Measurements from ENCODE around the gene BMPR1A.

BMPR1A gene

DNA sequence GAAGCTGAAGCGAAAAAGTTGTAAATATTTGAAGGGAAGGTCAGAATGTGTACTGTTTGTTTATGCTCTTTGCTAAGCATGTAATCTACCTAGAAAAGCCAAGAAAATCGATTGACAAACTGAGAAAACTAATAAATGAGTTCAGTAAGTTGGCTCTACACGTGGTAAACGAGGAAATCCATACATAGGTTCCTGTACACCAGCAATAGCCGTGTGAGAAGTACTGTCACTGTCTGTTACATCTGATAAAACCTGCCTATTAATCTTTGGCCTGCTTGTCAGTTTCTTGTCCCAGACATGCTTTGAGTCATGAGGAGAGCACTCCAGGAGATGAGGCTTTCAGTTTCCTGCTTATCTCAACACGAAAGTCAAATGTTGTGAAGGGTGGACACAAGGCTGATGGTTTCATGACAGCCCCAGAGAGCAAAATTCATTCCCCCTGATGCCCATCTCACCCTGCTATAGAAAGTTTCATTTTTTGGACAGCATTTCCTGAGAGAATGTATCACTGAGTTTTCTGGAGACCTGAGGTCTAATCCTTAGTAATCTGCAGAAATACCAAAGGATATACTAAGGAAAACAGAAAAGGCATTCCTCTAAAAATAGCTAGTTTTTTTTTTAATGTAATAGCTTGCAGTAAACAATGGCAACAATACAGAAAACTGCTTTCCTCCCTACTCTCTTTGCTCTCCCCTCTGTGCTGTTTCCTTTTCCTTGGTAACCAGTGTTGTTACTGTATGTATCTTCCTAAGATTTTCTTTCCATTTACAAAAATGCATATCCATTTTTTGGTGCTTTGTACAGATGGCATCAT is 18.8 kb downstream of the BMPR1A start:
- peaks cover 33% of the 10 kb centered on the region for H3K79me2 ChIP-seq (ENCODE audit: low read length)
- TF ChIP-seq EZH2phosphoT487 (IDR thresholded peaks at IDR 0.05; ENCODE audit: low read depth), result no peak
- TF ChIP-seq, protein P1, sequence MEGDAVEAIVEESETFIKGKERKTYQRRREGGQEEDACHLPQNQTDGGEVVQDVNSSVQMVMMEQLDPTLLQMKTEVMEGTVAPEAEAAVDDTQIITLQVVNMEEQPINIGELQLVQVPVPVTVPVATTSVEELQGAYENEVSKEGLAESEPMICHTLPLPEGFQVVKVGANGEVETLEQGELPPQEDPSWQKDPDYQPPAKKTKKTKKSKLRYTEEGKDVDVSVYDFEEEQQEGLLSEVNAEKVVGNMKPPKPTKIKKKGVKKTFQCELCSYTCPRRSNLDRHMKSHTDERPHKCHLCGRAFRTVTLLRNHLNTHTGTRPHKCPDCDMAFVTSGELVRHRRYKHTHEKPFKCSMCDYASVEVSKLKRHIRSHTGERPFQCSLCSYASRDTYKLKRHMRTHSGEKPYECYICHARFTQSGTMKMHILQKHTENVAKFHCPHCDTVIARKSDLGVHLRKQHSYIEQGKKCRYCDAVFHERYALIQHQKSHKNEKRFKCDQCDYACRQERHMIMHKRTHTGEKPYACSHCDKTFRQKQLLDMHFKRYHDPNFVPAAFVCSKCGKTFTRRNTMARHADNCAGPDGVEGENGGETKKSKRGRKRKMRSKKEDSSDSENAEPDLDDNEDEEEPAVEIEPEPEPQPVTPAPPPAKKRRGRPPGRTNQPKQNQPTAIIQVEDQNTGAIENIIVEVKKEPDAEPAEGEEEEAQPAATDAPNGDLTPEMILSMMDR (IDR thresholded peaks at IDR 0.05; ENCODE audit: low read depth, low read length), result no peak
- H3K4me1 ChIP-seq (ENCODE audit: low read length), result no peaks in the 10 kb centered on the region
- H2AFZ ChIP-seq (ENCODE audit: low read depth, low read length), result no peak overlapping the region
- H3K4me3 ChIP-seq (ENCODE audit: low read length), result no peak overlapping the region
- no peaks in the 10 kb centered on the region for H3K9me3 ChIP-seq (ENCODE audit: insufficient read depth, low read length)
- no peaks in the 10 kb centered on the region for H3K27me3 ChIP-seq (ENCODE audit: low read depth, low read length)
- H4K20me1 ChIP-seq (ENCODE audit: insufficient read depth, low read length), result peaks cover 9% of the 10 kb centered on the region; the same call in 1 of the 2 replicates
- no peak overlapping the region for H3K4me2 ChIP-seq (ENCODE audit: low read length)
- H3K36me3 ChIP-seq (replicated peaks; ENCODE audit: low read depth, low read length), result no peaks in the 10 kb centered on the region
- H3K9ac ChIP-seq (ENCODE audit: low read length), result no peak overlapping the region
- H3K27ac ChIP-seq (ENCODE audit: low read length), result no peak overlapping the region

DNA sequence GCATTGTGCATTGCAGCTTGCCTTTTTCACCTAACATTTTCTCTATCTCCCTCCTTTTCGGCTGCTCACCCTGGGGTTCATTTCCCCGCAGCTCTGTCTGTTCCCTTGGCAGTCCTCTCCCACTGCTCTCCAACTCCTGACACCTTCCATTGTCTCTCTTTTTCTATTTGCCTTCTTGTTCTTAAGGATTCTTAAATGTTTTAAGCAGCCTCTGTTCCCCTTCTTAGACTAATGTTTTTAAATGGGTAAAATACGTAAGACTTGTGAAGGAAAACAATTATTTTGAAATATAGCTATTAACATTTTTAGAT is 19.4 kb downstream of the BMPR1A start:
- peaks cover 4% of the 10 kb centered on the region; the same call in 1 of the 2 replicates for H4K20me1 ChIP-seq (ENCODE audit: insufficient read depth, low read length)
- no peak overlapping the region for H3K9ac ChIP-seq (ENCODE audit: low read length)
- no peaks in the 10 kb centered on the region for H3K4me1 ChIP-seq (ENCODE audit: low read length)
- no peak overlapping the region for H3K4me3 ChIP-seq (ENCODE audit: low read length)
- H3K4me2 ChIP-seq (ENCODE audit: low read length), result no peak overlapping the region
- H3K27me3 ChIP-seq (ENCODE audit: low read depth, low read length), result no peaks in the 10 kb centered on the region
- H2AFZ ChIP-seq (ENCODE audit: low read depth, low read length), result no peak overlapping the region
- H3K27ac ChIP-seq (ENCODE audit: low read length), result no peak overlapping the region
- no peaks in the 10 kb centered on the region for H3K36me3 ChIP-seq (replicated peaks; ENCODE audit: low read depth, low read length)
- H3K79me2 ChIP-seq (ENCODE audit: low read length), result peaks cover 28% of the 10 kb centered on the region
- TF ChIP-seq, protein P1 (IDR thresholded peaks at IDR 0.05; ENCODE audit: low read depth, low read length), result no peak
- TF ChIP-seq EZH2phosphoT487 (IDR thresholded peaks at IDR 0.05; ENCODE audit: low read depth), result no peak
- H3K9me3 ChIP-seq (ENCODE audit: insufficient read depth, low read length), result no peaks in the 10 kb centered on the region

GRCh38 chr10:86779220-86780017 is 23.0 kb downstream of the BMPR1A start:
- Histone ChIP-seq H3K4me3 (ENCODE audit: low read length) (no peak overlapping the region), H3K4me1 (ENCODE audit: low read length) (peaks cover 6% of the 10 kb centered on the region; the same call in 1 of the 2 replicates), H2AFZ (ENCODE audit: low read depth, low read length) (no peak overlapping the region), H3K36me3 (replicated peaks; ENCODE audit: low read depth, low read length) (no peaks in the 10 kb centered on the region), H3K9ac (ENCODE audit: low read length) (no peak overlapping the region), H3K79me2 (ENCODE audit: low read length) (peaks cover 54% of the 10 kb centered on the region), H3K27ac (ENCODE audit: low read length) (no peak overlapping the region), H3K9me3 (ENCODE audit: insufficient read depth, low read length) (no peaks in the 10 kb centered on the region), H3K4me2 (ENCODE audit: low read length) (no peak overlapping the region), H4K20me1 (ENCODE audit: insufficient read depth, low read length) (peaks cover 12% of the 10 kb centered on the region; the same call in 1 of the 2 replicates), H3K27me3 (ENCODE audit: low read depth, low read length) (no peaks in the 10 kb centered on the region)
- TF ChIP-seq EZH2phosphoT487 (IDR thresholded peaks at IDR 0.05; ENCODE audit: low read depth), result no peak
- TF ChIP-seq, protein P1 (IDR thresholded peaks at IDR 0.05; ENCODE audit: low read depth, low read length), result no peak

Measured in OCI-LY3 (cell line).